IMR-90 (cell line): ENCODE measurements around the gene TTC28. TPM values are rescaled to one million over a fixed set of nuclear protein-coding genes. Genes with fewer than 3 reads are reported as not detected.

Source experiments
- ATAC-seq: fragments of 200-7000 bp; cut with Tn5 transposase; 2 replicates; pipeline ENCODE4 v1.9.1; 2020; ENCODE audit warnings: low read depth, mild to moderate bottlenecking, moderate library complexity
- BruUV-seq: library from RNA; stranded (reverse); fragments of 400-500 nt; replicated peaks from 2 replicates; lab custom pipeline; 2021; lab: Mats Ljungman, UMichigan
- CTCF ChIA-PET: fragments of 300-600 bp; formaldehyde crosslinking; extraction: SDS; loops from one replicate; lab custom pipeline; 2021; ENCODE audit warnings: antibody characterized with exemption; lab: Yijun Ruan, JAX
- POLR2A ChIA-PET: fragments of 300-600 bp; sonication (Branson Sonifier 250); formaldehyde crosslinking; loops from one replicate; lab custom pipeline; 2022; ENCODE audit warnings: antibody characterized with exemption; ENCODE audit not compliant: unreplicated experiment; lab: Charles Lee
- DNase-seq: peaks from one replicate; pipeline ENCODE4 v3.0.0; 2013
- H2AFZ ChIP-seq: replicated peaks from 2 replicates; pipeline ENCODE3; 2013; ENCODE audit warnings: low read length, mild to moderate bottlenecking; ENCODE audit not compliant: poor library complexity
- H2AK5ac ChIP-seq: 2 replicates; pipeline ENCODE4 v1.6.1; 2013; ENCODE audit warnings: low read depth, low read length, inconsistent platforms
- H2AK9ac ChIP-seq: replicated peaks from 2 replicates; pipeline ENCODE3; 2013; ENCODE audit warnings: mild to moderate bottlenecking, low read depth, low read length, moderate library complexity; ENCODE audit not compliant: poor library complexity
- H2BK120ac ChIP-seq: 2 replicates; pipeline ENCODE4 v1.6.1; 2013; ENCODE audit warnings: low read depth, low read length, inconsistent platforms
- H2BK15ac ChIP-seq: 3 replicates; pipeline ENCODE4 v1.6.1; 2013; ENCODE audit warnings: low read depth, low read length, inconsistent platforms
- H2BK20ac ChIP-seq: 2 replicates; pipeline ENCODE4 v1.6.1; 2013; ENCODE audit warnings: low read depth, mild to moderate bottlenecking, inconsistent platforms, low read length, moderate library complexity
- H2BK5ac ChIP-seq: 2 replicates; pipeline ENCODE4 v1.6.1; 2013; ENCODE audit warnings: mild to moderate bottlenecking, low read depth, low read length, inconsistent platforms; ENCODE audit not compliant: poor library complexity, severe bottlenecking
- H3K14ac ChIP-seq: replicated peaks from 2 replicates; pipeline ENCODE4 v1.6.1; 2013; ENCODE audit warnings: low read depth, low read length, inconsistent platforms
- H3K18ac ChIP-seq: 2 replicates; pipeline ENCODE4 v1.6.1; 2013; ENCODE audit warnings: low read depth, low read length, control low read depth
- H3K23ac ChIP-seq: 2 replicates; pipeline ENCODE4 v1.6.1; 2013; ENCODE audit warnings: low read depth, low read length, inconsistent platforms
- H3K27ac ChIP-seq: 2 replicates; pipeline ENCODE4 v1.5.1; 2013; ENCODE audit warnings: mild to moderate bottlenecking, control low read depth, low read length; ENCODE audit not compliant: insufficient read depth
- H3K27me3 ChIP-seq: 2 replicates; pipeline ENCODE4 v1.6.1; 2013; ENCODE audit warnings: low read length; ENCODE audit not compliant: control insufficient read depth, insufficient read depth
- H3K36me3 ChIP-seq: 2 replicates; pipeline ENCODE4 v1.6.1; 2013; ENCODE audit warnings: low read length, mixed read lengths; ENCODE audit not compliant: control insufficient read depth, insufficient read depth
- H3K4ac ChIP-seq: 2 replicates; pipeline ENCODE4 v1.6.1; 2013; ENCODE audit warnings: low read depth, low read length, inconsistent platforms
- H3K4me1 ChIP-seq: 2 replicates; pipeline ENCODE4 v1.6.1; 2013; ENCODE audit warnings: low read length, mixed read lengths; ENCODE audit not compliant: control insufficient read depth, insufficient read depth
- H3K4me2 ChIP-seq: 2 replicates; pipeline ENCODE4 v1.6.1; 2013; ENCODE audit warnings: low read depth, mild to moderate bottlenecking, control low read depth, low read length, moderate library complexity
- H3K4me3 ChIP-seq: 2 replicates; pipeline ENCODE4 v1.5.1; 2013; ENCODE audit warnings: low read depth, mild to moderate bottlenecking, control low read depth, low read length, moderate library complexity; ENCODE audit not compliant: insufficient read depth
- H3K56ac ChIP-seq: 2 replicates; pipeline ENCODE4 v1.6.1; 2013; ENCODE audit warnings: low read length, inconsistent platforms; ENCODE audit not compliant: insufficient read depth; ENCODE audit errors: extremely low read depth
- H3K79me1 ChIP-seq, 2 experiments: 2 replicates each; pipeline ENCODE4 v1.6.1; 2013; ENCODE audit warnings: low read length in 2 of 2, inconsistent platforms in 1 of 2, low read depth in 1 of 2
- H3K9ac ChIP-seq: 2 replicates; pipeline ENCODE4 v1.6.1; 2013; ENCODE audit warnings: low read depth, low read length, control low read depth
- H3K9me1 ChIP-seq: 2 replicates; pipeline ENCODE4 v1.6.1; 2013; ENCODE audit warnings: low read length, inconsistent platforms; ENCODE audit not compliant: insufficient read depth
- H3K9me3 ChIP-seq: 2 replicates; pipeline ENCODE4 v1.6.1; 2013; ENCODE audit warnings: low read length; ENCODE audit not compliant: control insufficient read depth, insufficient read depth
- H4K20me1 ChIP-seq: 2 replicates; pipeline ENCODE4 v1.6.1; 2013; ENCODE audit warnings: low read length, inconsistent platforms; ENCODE audit not compliant: insufficient read depth
- H4K5ac ChIP-seq: 2 replicates; pipeline ENCODE4 v1.6.1; 2013; ENCODE audit warnings: mild to moderate bottlenecking, low read depth, low read length, control low read depth
- H4K8ac ChIP-seq, 2 experiments: 2 replicates each; pipeline ENCODE4 v1.6.1; 2013; ENCODE audit warnings: low read depth in 2 of 2, low read length in 2 of 2, control low read depth in 1 of 2, inconsistent platforms in 1 of 2
- H4K91ac ChIP-seq: 2 replicates; pipeline ENCODE4 v1.6.1; 2013; ENCODE audit warnings: low read depth, low read length, inconsistent platforms; ENCODE audit not compliant: insufficient read depth
- CEBPB ChIP-seq: IDR thresholded peaks from 2 replicates; pipeline ENCODE4 v1.6.1; 2012; ENCODE audit warnings: low read depth, low read length, improper control_type of control experiment
- MAZ ChIP-seq: IDR thresholded peaks from 2 replicates; pipeline ENCODE4 v1.6.1; 2012; ENCODE audit warnings: low read depth, mild to moderate bottlenecking, low read length, improper control_type of control experiment, moderate library complexity, borderline replicate concordance
- WGBS, 2 experiments: methylation state at CpG; one replicate each; pipeline versions ENCODE4 v1.1.5 to v1.1.7; 2013; ENCODE audit warnings: missing lambda C conversion rate in 2 of 2; ENCODE audit not compliant: insufficient read length in 1 of 2; ENCODE audit errors: extremely low coverage in 2 of 2; 5-methylcytosine and 5-hydroxymethylcytosine counted together
- dilution Hi-C: fragments of 300-500 bp; cut with HindIII; formaldehyde crosslinking; loops from one replicate; pipeline ENCODE4 v1.14.3; 2018; ENCODE audit warnings: low sequenced_read_pairs; ENCODE audit not compliant: unreplicated experiment
- in situ Hi-C: fragments of 300-500 bp; cut with MboI; formaldehyde crosslinking; loops from 3 replicates; pipeline ENCODE4 v1.14.3; 2019; ENCODE audit warnings: low sequenced_read_pairs, inconsistent platforms, mixed read lengths
- intact Hi-C: fragments of 100-400 bp; cut with micrococcal nuclease; formaldehyde crosslinking; loops from 2 replicates; pipeline ENCODE4 v1.10.0; 2022
- polyA plus RNA-seq, 3 experiments: library from polyadenylated mRNA; depleted of rRNA; stranded (reverse); fragments of >200 nt; gene quantifications; 2 replicates each; pipeline ENCODE4 v1.2.3, GENCODE V29; 2012; ENCODE audit warnings: low replicate concordance in 1 of 3
- total RNA-seq: library from RNA; depleted of rRNA; stranded (reverse); fragments of >200 nt; gene quantifications from 2 replicates; pipeline ENCODE4 v1.2.3, GENCODE V29; 2012
- TF ChIP-seq, protein P1 (sequence below): fragments of 150-350 bp; IDR thresholded peaks from 2 replicates; pipeline ENCODE4 v1.6.1; 2016; ENCODE audit warnings: low read depth, mild to moderate bottlenecking, low read length, moderate library complexity, borderline replicate concordance

Gene TTC28
- total and polyA plus RNA-seq, 2 of the 4 experiments (the other 2 are of a cell fraction): 5.6 to 13.3 TPM

DNA sequence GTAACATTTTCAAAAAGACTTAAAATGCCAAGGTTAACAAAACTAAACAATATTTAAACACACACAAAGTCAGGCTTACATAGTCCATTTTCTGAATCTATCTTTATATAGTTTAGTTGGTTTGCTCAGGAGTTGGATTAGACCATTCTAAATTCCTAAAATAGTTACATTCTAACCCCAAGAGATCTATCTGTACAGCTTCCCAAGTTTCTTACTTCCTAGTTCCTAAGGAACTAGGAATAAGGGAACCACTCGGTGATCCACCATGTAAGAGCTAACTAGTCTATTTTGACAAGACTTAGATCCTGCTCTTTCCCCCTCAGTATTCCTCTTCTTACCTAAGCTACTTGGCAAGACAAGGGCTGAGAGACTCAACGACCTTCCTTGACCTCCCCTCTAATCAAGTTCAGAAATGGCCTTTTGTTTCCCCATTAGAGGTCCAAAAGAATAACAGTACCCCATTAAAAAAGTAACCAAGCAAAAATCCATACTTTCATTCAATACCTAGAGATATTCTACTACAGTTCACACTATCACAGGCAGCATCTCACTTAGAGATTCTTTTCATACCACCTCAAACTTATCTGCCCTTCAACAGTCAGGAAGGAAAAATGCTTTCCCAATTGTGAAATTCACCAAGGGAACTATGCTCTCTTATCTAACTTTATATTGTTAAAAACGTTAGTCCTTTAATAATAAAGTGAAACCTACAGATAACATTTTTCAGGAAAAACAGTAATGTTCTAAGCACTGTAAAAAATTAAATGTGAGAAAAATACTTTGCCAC lies 253.1 kb downstream of the TTC28 start:
- H3K4me1 ChIP-seq: peaks cover 14% of the 10 kb centered on the region
- peak overlapping the region; percentile 80 for H2BK15ac ChIP-seq
- H3K18ac ChIP-seq: peak overlapping the region; percentile 88
- H3K23ac ChIP-seq: peak overlapping the region; percentile 57; the same call in 1 of the 2 replicates
- H3K36me3 ChIP-seq: no peaks in the 10 kb centered on the region
- 0 out of 2 replicates have a peak overlapping the region, but pooled peaks have one; percentile 66 for H3K14ac ChIP-seq
- DNase-seq (peak; percentile 52), ATAC-seq (peak; percentile 30)
- H3K79me1 ChIP-seq: peaks cover 3 to 9% of the 10 kb centered on the region in 2 experiments; a peak in 2 of 4 replicates
- peak overlapping the region; percentile 94; the same call in 1 of the 2 replicates for H3K27ac ChIP-seq
- no peak overlapping the region for H2AFZ ChIP-seq
- 0 out of 2 replicates have a peak overlapping the region, but pooled peaks have one; percentile 31 for H4K91ac ChIP-seq
- H2AK9ac ChIP-seq: no peak overlapping the region
- no peak overlapping the region for H3K56ac ChIP-seq
- H3K4ac ChIP-seq: peak overlapping the region; percentile 43; the same call in 1 of the 2 replicates
- intact Hi-C loops (no loop called here), dilution Hi-C loops (no loop called here), in situ Hi-C loops (loop anchor here (25.0 kb wide), 1 partner anchor 364 kb away; no protein-coding TSS in a partner anchor)
- H3K9me3 ChIP-seq: no peaks in the 10 kb centered on the region
- peak overlapping the region; percentile 88; the same call in 1 of the 2 replicates for H2BK20ac ChIP-seq
- ChIA-PET POLR2A (no interaction called here), CTCF (interaction anchor here (0.6 to 0.9 kb wide), 3 partner anchors 10 to 542 kb away, joined by 3 to 4 read pairs (median 3); no protein-coding TSS in a partner anchor)
- WGBS, 2 experiments: no CpG with 5 or more reads among the region's 3 CpGs
- no peaks in the 10 kb centered on the region for H3K27me3 ChIP-seq
- no TSS peak for BruUV-seq
- H3K4me3 ChIP-seq: no peak overlapping the region
- peak overlapping the region; percentile 91 for H4K5ac ChIP-seq
- H2BK5ac ChIP-seq: peak overlapping the region; percentile 73
- H2BK120ac ChIP-seq: peak overlapping the region; percentile 82; the same call in 1 of the 2 replicates
- H4K8ac ChIP-seq: peak overlapping the region; percentile 23 to 90; a peak in 3 of 4 replicates
- no peak overlapping the region for H3K9ac ChIP-seq
- peaks cover 8% of the 10 kb centered on the region for H3K9me1 ChIP-seq
- peak overlapping the region; percentile 72; the same call in 1 of the 2 replicates for H3K4me2 ChIP-seq
- TF ChIP-seq CEBPB: peak; percentile 69
- TF ChIP-seq MAZ: no peak
- TF ChIP-seq, protein P1, sequence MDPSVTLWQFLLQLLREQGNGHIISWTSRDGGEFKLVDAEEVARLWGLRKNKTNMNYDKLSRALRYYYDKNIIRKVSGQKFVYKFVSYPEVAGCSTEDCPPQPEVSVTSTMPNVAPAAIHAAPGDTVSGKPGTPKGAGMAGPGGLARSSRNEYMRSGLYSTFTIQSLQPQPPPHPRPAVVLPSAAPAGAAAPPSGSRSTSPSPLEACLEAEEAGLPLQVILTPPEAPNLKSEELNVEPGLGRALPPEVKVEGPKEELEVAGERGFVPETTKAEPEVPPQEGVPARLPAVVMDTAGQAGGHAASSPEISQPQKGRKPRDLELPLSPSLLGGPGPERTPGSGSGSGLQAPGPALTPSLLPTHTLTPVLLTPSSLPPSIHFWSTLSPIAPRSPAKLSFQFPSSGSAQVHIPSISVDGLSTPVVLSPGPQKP: no peak
- peak overlapping the region; percentile 92 for H2AK5ac ChIP-seq
- H4K20me1 ChIP-seq: peaks cover 10% of the 10 kb centered on the region; the same call in 1 of the 2 replicates
